Chondrocyte (in vitro differentiated cells): ENCODE measurements around the gene IMPDH1. TPM values are rescaled to one million over a fixed set of nuclear protein-coding genes. Genes with fewer than 3 reads are reported as not detected.
A peak's percentile ranks its signal among the peaks of the same experiment; 100 is the strongest.

Source experiments
- DNase-seq: peaks from one replicate; pipeline ENCODE4 v3.0.0; 2021; ENCODE audit warnings: mixed read lengths, low spot score
- H3K27ac Mint-ChIP-seq: one replicate; pipeline ENCODE4 v1.8.0; 2021; ENCODE audit warnings: mild to moderate bottlenecking, moderate library complexity, mixed read lengths; ENCODE audit not compliant: unreplicated experiment
- H3K27me3 Mint-ChIP-seq: 2 replicates; pipeline ENCODE4 v1.8.0; 2021; ENCODE audit warnings: low read depth, mixed read lengths
- H3K36me3 Mint-ChIP-seq: 2 replicates; pipeline ENCODE4 v1.8.0; 2021; ENCODE audit warnings: low read depth, mixed read lengths
- H3K4me1 Mint-ChIP-seq: 2 replicates; pipeline ENCODE4 v1.8.0; 2021; ENCODE audit warnings: low read depth, mild to moderate bottlenecking, mixed read lengths
- H3K4me3 Mint-ChIP-seq: one replicate; pipeline ENCODE4 v1.8.0; 2021; ENCODE audit warnings: mild to moderate bottlenecking, moderate library complexity, mixed read lengths; ENCODE audit not compliant: unreplicated experiment
- H3K9me3 Mint-ChIP-seq: 2 replicates; pipeline ENCODE4 v1.8.0; 2021; ENCODE audit warnings: low read depth, mixed read lengths
- CTCF ChIP-seq: fragments of 200-600 bp; sonication (generic); IDR thresholded peaks from 2 replicates; pipeline ENCODE4 v1.5.0; 2021; ENCODE audit warnings: antibody characterized with exemption, mild to moderate bottlenecking, moderate library complexity
- total RNA-seq: library from RNA; stranded (reverse); gene quantifications from 3 replicates; pipeline ENCODE4 v1.2.1, GENCODE V29; 2021

The IMPDH1 gene
- total RNA-seq, 1 donor from 2014 or later = 96.9 TPM

GRCh38 chr7:128363261-128363721 is 46.5 kb downstream of the IMPDH1 start:
- Mint-ChIP-seq H3K27ac (no peak overlapping the region), H3K36me3 (no peaks in the 10 kb centered on the region), H3K9me3 (no peaks in the 10 kb centered on the region), H3K27me3 (peaks cover 57% of the 10 kb centered on the region), H3K4me1 (peaks cover 14% of the 10 kb centered on the region), H3K4me3 (no peak overlapping the region)
- no peak for TF ChIP-seq CTCF
- no peak for DNase-seq

DNA sequence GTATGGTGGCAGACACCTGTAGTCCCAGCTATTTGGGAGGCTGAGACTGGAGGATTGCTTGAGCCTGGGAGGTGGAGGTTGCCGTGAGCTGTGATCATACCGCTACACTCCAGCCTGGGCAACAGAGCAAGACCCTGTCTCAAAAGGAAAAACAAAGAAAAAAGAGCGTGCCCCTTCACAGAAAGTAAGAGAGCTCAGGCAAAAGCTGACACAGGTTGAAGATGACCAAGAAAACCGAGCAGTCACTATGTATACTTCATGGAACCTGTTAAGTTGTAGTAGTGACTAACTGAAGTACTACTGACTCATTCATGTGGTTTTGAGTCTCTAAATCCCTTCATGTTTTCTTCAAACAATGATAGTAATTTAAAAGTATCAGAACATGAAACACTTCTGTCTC is 47.1 kb downstream of the IMPDH1 start:
- no peaks in the 10 kb centered on the region for H3K36me3 Mint-ChIP-seq
- peaks cover 14% of the 10 kb centered on the region for H3K4me1 Mint-ChIP-seq
- DNase-seq = no peak
- no peaks in the 10 kb centered on the region for H3K9me3 Mint-ChIP-seq
- H3K27ac Mint-ChIP-seq = no peak overlapping the region
- TF ChIP-seq CTCF = no peak
- peaks cover 58% of the 10 kb centered on the region for H3K27me3 Mint-ChIP-seq
- no peak overlapping the region for H3K4me3 Mint-ChIP-seq

GRCh38 chr7:128361411-128362379 is 48.1 kb downstream of the IMPDH1 start, which contains the start of gene PRRT4:
Gene PRRT4 (minus strand): TSS chr7:128361690.
- Mint-ChIP-seq H3K36me3 (no peaks in the 10 kb centered on the region), H3K27me3 (peaks cover 50% of the 10 kb centered on the region), H3K4me3 (peak within 1 kb of the TSS; percentile 71), H3K4me1 (peaks cover 14% of the 10 kb centered on the region), H3K9me3 (no peaks in the 10 kb centered on the region), H3K27ac (no peak within 1 kb of the TSS)
- no peak for TF ChIP-seq CTCF
- no peak for DNase-seq

- Mint-ChIP-seq H3K4me3 (no peak overlapping the region), H3K9me3 (no peaks in the 10 kb centered on the region), H3K27ac (no peak overlapping the region), H3K27me3 (peaks cover 36% of the 10 kb centered on the region), H3K4me1 (peaks cover 14% of the 10 kb centered on the region), H3K36me3 (no peaks in the 10 kb centered on the region)
- DNase-seq = no peak
- TF ChIP-seq CTCF = no peak
These were observed 49.5 kb downstream of the IMPDH1 start for GRCh38 chr7:128360359-128360678.

DNA sequence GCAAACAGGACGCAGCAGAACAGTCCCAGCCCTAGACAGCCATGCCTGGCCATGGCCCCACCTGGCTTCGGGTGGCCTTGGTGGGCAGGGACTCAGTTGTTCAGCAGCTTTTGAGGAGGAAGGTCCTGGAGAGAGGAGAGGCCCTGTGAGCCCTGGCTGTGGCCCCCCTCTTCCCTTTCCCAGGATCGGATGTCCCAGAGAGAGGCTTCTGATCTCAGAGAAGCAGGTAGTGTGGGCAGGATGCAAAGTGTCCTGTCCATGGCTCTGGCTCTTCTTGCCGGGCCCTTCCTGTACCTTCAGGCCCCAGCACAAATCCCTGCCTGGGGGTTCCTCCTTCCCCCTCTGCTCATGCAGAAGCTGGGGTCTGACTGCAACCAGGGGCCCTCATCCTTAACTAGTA is 49.8 kb downstream of the IMPDH1 start:
- Mint-ChIP-seq H3K4me3 (no peak overlapping the region), H3K4me1 (peaks cover 14% of the 10 kb centered on the region), H3K27ac (no peak overlapping the region), H3K9me3 (no peaks in the 10 kb centered on the region), H3K36me3 (no peaks in the 10 kb centered on the region), H3K27me3 (peaks cover 32% of the 10 kb centered on the region)
- DNase-seq = no peak
- TF ChIP-seq CTCF = no peak
